ENCODE data around the gene CTSZ. TPM values are rescaled to one million over a fixed set of nuclear protein-coding genes. Genes with fewer than 3 reads are reported as not detected.
A peak's percentile ranks its signal among the peaks of the same experiment; 100 is the strongest.

CTSZ gene
- polyA plus RNA-seq, 4 donors = 75.6 to 88.3 (median 82.5) TPM

DNA sequence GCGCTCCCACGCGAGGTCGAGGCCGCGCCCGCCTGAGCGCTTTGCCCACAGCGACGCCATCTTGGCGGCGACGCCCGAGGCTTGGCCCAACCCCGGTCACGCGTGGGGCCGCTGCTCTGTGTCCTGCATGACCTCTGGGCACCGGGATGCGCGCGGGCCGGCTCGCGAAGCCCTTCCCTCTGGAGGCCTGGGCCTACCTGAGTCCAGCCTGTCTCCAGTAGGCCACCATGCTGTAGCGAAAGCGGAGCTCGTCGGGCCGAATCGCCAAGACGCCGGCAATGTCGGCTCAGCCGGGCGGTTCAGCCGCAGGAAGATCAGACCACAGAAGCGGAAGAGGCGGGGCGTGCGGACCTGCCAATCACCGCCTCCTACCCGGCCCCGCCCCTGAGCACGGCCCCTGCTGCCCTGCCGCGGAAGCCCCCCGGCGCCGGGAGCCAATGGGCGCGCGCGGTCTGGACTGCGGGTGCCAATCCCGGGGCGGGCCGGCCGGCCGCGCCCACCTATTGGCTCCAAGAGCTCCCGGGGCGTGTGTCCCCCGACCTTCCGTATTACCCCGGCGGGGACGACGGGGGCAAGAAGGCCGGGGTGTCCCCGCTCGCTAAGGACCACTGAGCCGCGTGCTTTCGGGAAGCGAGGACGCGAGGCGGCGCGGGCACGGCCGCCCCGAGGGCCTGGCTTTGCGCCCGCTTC, 25.1 kb upstream of the CTSZ start, which contains the start of gene ATP5F1E:
Gene ATP5F1E (minus strand): TSS at position 313 of the 690 bp plus-strand sequence. CDS start 84 bp downstream, at position 229.
- DNase-seq (ENCODE audit: low read depth in 4 of 4, low spot score in 3 of 4) = peak; percentile 78 to 89 (median 86)

DNA sequence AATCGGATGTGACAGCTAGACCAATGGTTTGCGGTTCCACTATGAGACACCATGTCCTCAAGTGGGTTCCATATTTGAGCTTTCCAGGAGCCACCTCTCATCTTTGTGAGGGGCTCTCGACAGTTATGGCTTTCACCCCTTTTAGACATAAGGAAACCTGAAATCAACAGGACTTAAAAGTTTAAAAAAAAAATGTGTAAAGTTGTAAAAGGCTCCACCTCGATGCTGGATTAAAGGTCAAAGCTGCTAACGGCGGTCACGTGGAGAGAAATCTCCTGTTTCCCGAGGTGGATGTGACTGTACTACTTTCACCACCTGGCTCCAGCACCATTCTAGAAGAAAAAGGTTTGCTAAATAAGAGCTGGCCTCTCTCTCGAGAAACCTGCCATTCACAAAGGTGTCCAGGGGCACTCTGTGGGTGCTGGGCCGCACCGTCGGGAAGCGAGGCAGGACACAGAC, 24.5 kb upstream of the CTSZ start:
- no peak for DNase-seq (ENCODE audit: low read depth in 4 of 4, low spot score in 3 of 4)

DNA sequence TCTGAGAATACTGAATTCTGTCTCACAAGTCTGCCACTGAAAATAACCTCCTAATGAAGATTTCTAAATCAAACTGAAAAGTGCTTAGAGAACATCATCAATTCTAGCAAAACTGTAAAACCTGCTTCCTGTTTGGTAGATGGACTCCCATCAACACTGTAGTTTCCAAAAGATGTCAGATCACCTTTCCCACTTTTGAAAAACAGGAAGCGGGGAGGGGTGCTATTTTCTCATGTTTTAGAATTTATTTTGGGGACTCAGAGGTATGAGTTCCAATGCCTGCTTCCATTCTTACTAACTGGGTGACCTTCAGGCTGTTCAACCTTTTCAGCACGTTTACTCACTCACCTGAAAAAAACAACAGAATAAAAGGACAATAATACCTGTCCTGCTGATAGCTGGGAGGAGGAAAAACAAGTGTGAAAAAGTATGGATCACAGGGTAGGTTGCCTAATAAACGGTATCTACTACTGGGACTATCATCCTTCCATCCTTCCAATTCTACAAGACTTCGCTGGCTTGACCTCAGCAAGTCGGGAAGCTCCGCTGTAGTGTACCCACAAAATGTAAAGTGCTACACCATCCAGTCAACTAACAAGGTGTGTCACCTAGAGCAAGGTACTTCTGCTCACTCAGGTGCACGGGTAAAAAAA, 24.0 kb upstream of the CTSZ start:
- DNase-seq (ENCODE audit: low read depth in 4 of 4, low spot score in 3 of 4) = no peak

DNA sequence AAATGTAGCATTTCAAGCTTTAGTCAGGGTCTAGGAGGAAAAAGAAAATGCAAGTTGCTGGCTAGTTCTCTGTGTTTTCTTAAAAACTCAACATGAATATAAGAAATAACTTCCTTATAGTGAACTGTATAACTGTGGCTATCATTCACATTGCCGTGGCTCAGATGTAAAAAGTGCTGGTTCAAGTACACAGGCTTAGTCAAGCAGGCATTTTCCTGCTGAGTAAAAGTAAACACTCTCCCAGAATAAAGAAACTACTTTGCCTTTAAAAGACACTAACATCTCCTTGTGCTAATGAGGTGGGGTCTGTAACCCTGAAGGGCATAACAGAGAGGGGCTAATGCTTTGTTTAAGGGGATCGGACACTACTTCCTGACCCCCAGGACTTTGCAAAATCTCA, 21.8 kb upstream of the CTSZ start:
- no peak for DNase-seq (ENCODE audit: low read depth in 4 of 4, low spot score in 3 of 4)

DNA sequence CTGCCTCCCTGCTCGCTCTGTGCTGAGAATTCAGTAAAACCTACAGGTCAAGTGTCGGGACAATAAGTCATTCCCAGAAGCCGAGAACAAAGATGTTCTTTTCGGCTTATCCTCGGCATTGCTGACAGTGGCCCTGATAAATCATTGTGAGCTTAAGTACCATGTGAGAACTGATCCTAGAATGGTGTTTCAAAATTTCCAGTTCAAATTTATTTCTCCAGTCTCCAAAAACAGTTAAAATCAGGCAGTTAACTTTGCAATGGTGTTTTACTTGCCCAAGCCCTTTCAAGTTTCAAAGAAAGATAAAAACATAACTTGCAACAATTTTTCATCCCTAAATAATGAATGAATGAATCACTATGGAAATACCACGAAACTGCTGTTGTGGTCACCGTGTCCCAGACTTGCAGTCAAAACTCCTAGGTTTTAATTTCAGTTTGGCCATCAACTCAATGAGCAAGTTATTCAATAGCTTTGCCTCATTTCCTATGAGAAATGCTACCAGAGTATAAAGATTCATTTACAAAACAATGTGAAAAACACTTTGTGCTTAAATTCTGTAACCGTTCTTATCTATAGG, 20.8 kb upstream of the CTSZ start:
- no peak for DNase-seq (ENCODE audit: low read depth in 4 of 4, low spot score in 3 of 4)

DNA sequence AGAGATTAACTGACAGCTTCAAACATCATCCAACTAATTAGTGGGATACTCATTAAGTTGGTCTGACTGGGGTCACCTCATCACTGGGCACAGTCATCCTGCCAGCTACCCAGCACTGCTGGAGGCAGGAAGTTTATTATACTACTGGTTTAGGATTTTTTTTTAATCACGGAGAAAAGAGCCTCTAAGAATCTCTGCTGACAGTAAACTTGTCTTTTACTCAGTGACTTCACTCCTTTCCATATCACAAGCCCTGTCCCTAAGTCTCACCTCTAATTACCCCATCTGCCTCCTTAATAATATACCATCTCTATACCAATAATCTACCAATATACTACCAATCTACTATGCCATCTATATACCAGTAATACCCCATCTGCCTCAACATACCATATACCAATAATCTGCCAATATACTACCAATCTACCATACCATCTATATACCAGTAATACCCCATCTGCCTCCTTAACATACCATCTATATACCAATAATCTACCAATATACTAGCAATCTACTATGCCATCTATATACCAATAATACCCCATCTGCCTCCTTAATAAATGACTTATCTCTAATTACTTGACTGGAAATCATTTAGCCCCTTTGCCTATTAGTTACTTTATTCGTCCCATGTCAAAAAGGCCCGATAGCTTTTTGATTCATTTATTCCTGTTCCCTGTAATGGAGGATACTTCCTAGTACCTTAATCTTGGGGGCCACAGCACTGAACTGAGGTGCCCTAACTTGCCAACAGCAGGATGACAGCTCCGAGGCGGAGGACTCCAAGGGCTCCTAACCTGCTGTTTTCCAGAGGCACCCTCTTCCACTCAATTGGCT, 20.1 kb upstream of the CTSZ start:
- DNase-seq (ENCODE audit: low read depth in 4 of 4, low spot score in 3 of 4) = no peak

DNA sequence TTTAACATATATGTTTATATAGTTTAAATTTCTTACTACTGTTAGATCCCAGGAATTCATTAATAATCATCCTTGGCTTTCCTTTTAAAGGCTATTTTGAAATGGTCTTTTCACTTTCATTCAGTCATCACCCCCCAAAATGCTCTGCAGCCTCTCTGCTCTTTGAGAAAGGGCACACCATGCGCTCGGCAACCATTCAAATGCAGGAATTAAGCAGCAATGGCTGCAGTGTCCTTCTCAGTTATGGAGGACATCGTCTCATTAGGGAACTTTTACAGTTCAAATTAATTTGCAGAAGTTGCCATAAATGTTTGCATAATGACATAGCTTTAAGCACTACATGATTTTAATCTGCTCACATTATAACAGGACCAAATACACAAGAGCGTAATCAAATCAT, 18.5 kb upstream of the CTSZ start:
- no peak for DNase-seq (ENCODE audit: low read depth in 4 of 4, low spot score in 3 of 4)

DNA sequence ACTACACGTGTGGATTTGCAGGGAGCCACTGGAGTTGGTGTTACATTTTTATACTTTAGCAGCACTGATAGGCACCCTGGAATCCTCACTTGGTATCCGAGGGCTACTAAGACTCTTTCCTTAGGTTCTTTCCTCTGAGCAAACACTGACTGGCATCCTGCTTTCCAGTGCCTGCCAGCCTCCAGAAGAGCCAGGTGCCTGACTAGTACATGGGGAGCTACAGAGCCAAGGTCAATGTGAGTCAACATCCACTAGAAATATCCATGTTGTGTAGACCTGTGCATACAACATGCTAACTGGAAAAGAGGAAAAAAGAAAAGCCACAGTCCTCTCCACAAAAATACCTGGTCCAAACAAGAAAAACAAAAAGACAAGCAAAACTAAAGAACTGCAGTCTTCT, 18.0 kb upstream of the CTSZ start:
- no peak for DNase-seq (ENCODE audit: low read depth in 4 of 4, low spot score in 3 of 4)

DNA sequence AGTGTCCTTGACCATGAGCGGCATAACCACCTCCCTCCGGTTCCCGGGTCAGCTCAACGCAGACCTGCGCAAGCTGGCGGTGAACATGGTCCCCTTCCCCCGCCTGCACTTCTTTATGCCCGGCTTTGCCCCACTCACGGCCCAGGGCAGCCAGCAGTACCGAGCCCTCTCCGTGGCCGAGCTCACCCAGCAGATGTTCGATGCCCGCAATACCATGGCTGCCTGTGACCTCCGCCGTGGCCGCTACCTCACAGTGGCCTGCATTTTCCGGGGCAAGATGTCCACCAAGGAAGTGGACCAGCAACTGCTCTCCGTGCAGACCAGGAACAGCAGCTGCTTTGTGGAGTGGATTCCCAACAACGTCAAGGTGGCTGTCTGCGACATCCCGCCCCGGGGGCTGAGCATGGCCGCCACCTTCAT, 17.1 kb upstream of the CTSZ start:
- DNase-seq (ENCODE audit: low read depth in 4 of 4, low spot score in 3 of 4) = no peak

DNA sequence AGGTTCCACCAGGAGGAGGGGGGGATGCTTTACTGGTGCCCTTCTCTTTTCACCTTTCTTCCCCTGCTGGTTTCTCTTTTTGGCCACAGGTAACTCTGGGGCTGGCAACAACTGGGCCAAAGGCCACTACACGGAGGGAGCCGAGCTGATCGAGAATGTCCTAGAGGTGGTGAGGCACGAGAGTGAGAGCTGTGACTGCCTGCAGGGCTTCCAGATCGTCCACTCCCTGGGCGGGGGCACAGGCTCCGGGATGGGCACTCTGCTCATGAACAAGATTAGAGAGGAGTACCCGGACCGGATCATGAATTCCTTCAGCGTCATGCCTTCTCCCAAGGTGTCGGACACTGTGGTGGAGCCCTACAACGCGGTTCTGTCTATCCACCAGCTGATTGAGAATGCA, 16.6 kb upstream of the CTSZ start:
- no peak for DNase-seq (ENCODE audit: low read depth in 4 of 4, low spot score in 3 of 4)

DNA sequence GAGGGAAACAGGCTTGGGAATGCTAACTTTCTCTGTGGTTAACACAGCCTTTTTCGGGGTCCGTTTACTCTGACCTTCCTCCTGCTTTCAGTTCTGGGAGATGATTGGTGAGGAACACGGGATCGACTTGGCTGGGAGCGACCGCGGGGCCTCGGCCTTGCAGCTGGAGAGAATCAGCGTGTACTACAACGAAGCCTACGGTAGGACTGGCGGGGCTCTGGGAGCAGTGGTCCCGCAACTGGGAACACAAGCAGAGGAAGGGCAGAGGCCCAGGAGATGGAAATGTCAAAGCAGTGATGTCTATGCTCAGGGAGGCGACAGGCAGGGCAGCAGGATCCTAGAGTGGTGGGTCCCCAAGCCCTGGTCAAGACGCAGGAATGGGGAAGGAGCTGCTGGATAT, 15.7 kb upstream of the CTSZ start:
- no peak for DNase-seq (ENCODE audit: low read depth in 4 of 4, low spot score in 3 of 4)

DNA sequence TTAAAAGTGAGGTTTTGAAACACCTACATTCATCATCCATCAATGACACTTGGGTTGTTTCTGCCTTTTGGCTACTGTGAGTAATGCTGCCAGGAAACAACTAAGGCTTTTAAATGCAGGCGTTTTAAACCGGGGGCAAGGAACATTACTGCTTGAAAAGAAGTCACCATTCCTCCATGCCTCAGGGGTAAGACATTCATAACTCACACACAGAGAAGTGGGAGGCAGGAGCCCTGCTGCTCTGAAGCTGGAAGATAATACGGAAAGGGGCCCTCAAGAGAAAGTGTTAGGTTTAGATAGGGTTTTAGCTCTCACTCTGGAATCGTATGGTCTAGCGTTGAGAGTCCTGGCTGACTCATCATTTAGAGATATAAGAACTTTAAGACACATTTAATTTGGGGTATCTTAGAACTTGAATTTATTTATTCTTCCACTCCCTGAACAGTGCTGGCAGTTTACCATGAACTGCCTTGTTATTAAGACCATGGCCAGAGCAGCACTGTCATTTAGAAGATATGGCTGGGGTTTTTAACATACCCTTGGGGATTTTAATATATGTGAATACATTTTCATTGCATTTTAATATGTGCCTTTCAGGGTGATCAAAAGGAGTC, 14.0 kb upstream of the CTSZ start:
- no peak for DNase-seq (ENCODE audit: low read depth in 4 of 4, low spot score in 3 of 4)

DNA sequence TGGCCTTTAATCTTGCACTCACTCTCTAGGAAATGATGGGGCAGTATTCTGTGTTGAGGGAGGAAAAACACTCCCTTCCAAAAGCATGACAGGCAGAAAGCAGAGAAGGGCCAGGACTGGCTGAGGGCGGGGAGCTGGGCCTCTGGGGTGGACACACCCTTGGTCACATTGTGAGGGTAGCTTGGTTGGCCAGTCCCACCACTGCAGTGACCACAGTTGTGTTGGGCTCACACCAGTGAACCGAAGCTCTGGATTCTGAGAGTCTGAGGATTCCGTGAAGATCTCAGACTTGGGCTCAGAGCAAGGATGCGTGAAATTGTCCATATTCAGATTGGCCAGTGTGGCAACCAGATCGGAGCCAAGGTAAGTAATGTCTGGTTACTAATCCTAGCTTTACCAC, 12.2 kb upstream of the CTSZ start, which contains the start of gene TUBB1:
Gene TUBB1 (plus strand): TSS at position 213 of the 400 bp plus-strand sequence. CDS start 94 bp downstream, at position 307.
- DNase-seq (ENCODE audit: low read depth in 4 of 4, low spot score in 3 of 4) = no peak

DNA sequence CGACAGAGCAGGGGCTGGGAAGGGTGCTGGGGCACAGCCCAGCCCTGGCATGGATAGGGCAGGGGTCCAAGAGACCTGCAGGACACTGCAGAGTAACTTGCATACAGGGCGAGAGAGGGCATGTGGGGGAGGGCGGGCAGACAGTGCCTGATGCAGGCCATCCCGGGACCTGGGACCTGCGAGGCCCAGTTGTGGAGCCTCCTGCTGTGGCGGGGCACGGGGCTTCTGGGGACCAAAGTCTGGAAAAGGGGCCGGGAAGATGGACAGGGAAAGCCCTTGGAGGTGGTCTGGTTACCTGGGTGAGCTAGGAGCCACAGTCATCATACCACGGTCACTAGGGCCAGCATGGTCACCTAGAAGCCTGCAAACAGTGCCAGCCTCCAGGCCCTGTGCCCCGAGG, 11.8 kb upstream of the CTSZ start:
- DNase-seq (ENCODE audit: low read depth in 4 of 4, low spot score in 3 of 4) = no peak

DNA sequence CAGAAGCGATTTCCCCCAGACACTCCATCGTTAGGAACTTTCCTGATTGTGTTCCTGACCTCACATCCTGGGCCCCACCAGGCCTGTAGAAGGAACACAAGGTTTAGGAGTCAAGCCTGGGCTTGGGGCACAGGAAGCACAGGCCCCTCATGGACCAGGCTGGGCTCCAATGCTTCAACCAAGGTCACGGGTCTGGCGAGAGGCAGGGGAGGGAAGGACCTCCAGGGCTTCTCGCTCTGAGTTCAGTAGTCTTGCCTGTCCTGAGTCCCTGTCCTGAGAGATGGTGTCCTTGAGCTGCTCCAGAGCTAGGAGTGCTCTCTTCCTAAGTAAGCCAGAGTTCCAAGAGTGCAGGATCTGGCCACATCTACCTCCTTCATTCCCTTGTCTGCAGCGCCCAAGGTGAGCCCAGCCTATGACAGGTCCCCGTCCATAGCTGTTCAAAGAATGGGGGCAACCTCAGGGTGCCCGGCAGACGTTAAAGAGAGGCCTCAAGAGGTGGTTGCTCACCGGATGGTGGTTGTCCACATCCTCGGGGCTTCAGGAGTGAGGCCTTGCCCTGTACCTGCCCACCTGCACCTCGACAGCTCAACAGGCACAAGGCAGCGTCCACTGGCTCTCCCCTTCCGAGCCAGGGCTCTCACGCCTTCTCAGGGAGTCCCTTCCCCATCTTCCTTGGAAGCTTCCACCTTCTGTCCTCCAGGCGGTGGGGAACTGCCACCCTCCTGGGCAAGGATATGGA, 10.6 kb upstream of the CTSZ start:
- DNase-seq (ENCODE audit: low read depth in 4 of 4, low spot score in 3 of 4) = no peak

DNA sequence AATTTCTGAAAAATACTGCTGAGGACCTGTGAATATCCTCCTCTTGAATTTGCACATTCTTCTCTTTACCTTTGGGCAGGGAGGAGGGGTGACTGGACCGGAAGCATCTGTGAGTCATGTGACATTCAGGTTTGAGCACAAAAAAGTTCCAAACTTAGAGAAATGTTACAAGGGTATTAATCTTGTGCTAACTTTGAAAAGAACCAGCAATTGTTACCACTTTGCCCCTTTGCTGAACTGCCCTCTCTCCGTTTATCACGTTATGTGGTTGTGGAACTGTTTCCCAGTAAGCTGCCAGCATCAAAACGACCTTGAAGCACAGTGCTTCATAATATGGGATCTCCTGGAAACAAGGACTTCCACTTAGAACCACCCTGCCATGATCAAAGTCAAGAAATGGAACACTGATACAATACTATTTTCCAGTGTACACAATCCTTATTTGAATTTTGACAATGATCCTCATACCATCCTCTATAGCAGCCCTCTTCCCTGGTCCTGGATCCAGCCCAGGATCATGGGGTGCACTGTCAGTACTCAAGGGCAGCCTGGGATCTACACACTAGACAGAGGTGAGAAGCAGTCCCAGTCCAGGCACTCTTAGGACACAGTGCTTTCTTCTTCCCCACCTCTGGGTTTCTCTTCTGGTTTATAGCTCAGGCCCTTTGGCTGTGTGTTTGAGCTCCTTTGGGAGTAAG, 9.9 kb upstream of the CTSZ start:
- no peak for DNase-seq (ENCODE audit: low read depth in 4 of 4, low spot score in 3 of 4)

DNA sequence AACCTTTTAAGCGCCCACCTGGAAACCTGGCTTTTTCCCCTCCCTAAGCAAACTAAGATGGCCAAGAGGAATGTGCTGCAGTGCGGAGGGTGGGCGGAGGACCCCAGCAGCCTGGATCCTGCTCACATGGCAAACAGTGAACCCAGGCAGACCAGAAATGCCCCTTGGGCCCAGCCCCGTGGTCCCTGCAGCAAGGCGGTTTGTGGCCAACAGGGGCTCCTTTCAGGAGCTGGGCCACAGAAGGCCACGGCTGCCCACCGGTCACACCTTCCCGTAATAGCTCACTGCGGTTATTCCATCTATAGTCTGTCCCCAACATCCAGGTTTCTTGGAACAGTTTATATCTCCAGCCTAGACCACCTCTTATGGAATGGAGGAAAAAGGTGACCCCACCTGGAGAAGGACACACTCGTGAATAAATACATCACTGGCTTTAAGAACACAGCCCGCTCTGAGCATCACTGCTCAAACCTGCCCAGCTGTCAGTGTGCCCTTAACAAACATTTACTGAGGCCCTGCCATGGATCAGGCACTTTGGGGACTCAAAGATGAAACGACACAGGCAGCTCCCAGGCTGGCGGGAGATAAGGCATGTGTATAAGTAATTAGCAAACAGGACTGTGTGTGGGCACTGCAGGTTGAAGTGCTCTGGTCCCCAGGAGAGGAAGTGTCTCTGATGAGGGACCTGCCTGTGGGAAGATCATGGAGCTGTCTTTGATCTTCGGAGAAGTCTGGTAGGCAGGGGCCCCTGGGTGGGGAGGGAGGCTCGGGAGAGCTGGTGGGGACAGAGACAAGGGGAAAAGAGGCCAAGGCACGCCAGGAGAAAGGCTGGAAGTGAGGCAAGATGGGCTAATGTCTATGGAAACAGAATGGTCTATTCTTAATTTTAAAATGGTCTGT, 9.0 kb upstream of the CTSZ start:
- DNase-seq (ENCODE audit: low read depth in 4 of 4, low spot score in 3 of 4) = no peak

DNA sequence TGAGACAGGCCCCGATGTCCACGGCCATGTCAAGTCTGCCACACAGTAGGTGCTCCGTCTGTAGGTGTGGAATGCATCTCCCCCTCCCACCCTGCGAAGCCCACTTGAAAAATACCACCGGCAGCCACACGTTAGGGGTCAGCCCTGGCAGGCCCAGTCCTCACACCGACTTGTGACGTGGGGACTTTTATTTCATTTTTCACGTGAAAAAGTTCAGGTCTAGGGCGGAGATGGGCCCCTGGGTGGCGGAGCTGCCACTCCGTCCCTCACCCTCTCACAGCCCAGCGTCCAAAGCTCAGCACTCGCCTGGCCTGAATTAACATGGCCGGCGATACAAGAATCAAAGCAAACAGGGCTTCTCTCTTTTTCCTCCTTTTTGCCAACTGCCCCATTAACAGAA, 8.4 kb upstream of the CTSZ start:
- DNase-seq (ENCODE audit: low read depth in 4 of 4, low spot score in 3 of 4) = no peak
